SK-N-MC (cell line): ENCODE results near the gene UBL4A.
"Not testable (repeated sequence)": the region's sequence is repeated elsewhere in the genome, so short reads cannot be mapped to it uniquely, and the experiment has no call there.

Experiments used
- DNase-seq: peaks from one replicate; pipeline ENCODE4 v3.0.0-alpha.2; 2011; ENCODE audit warnings: low read depth, low spot score
- H3K27ac ChIP-seq: fragments of 200-600 bp; sonication (generic); 2 replicates; pipeline ENCODE4 v1.5.1; 2016; ENCODE audit warnings: mixed run types
- H3K36me3 ChIP-seq: fragments of 200-600 bp; sonication (generic); 2 replicates; pipeline ENCODE4 v1.6.1; 2017; ENCODE audit warnings: antibody characterized with exemption, low read length, mixed read lengths; ENCODE audit not compliant: insufficient read depth
- H3K4me3 ChIP-seq: fragments of 200-600 bp; sonication (generic); 2 replicates; pipeline ENCODE4 v1.5.1; 2016
- H3K9ac ChIP-seq: fragments of 200-600 bp; sonication (generic); 2 replicates; pipeline ENCODE4 v1.8.0; 2017; ENCODE audit warnings: mixed run types, mixed read lengths; ENCODE audit not compliant: insufficient read length
- H3K9me3 ChIP-seq: fragments of 200-600 bp; sonication (generic); 2 replicates; pipeline ENCODE4 v1.6.1; 2017; ENCODE audit warnings: low read depth, mild to moderate bottlenecking, antibody characterized with exemption, low read length, moderate library complexity, mixed read lengths
- EZH2 ChIP-seq: fragments of 200-600 bp; sonication (generic); IDR thresholded peaks from one replicate; pipeline ENCODE4 v1.6.1; 2017; ENCODE audit warnings: antibody characterized with exemption
- FOXP2 ChIP-seq: optimal IDR thresholded peaks from 2 replicates; pipeline ENCODE3; 2011; ENCODE audit warnings: mild to moderate bottlenecking, moderate library complexity; ENCODE audit not compliant: insufficient read depth; ENCODE audit errors: extremely low read length, control extremely low read depth
- POLR2AphosphoS5 ChIP-seq: IDR thresholded peaks from 2 replicates; pipeline ENCODE4 v1.6.1; 2012; ENCODE audit warnings: mild to moderate bottlenecking, low read depth, low read length, borderline replicate concordance

Gene UBL4A

DNA sequence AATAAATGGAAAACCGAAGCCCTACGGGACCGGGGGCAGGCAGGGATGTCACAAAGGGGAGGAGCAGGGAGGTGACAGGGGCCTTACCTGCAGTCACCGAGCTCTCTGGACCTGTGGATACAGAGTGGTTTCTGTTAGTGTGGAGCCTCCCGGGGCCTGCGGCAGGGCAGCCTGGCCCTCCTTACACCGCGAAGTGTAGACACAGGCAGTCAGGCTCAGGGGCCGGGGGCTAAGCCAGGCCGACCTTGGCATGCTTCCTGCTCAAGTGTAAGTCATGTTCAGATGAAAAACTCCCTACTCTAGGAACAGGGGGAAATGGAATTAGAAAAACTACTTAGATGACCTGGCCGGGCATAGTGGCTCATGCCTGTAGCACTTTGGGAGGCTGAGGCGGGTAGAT lies 25.3 kb upstream of the UBL4A start:
- TF ChIP-seq POLR2AphosphoS5 = no peak
- Histone ChIP-seq H3K27ac (no peak overlapping the region), H3K9me3 (no peaks in the 10 kb centered on the region), H3K4me3 (no peak overlapping the region), H3K36me3 (no peaks in the 10 kb centered on the region), H3K9ac (no peak overlapping the region)
- DNase-seq = no peak

DNA sequence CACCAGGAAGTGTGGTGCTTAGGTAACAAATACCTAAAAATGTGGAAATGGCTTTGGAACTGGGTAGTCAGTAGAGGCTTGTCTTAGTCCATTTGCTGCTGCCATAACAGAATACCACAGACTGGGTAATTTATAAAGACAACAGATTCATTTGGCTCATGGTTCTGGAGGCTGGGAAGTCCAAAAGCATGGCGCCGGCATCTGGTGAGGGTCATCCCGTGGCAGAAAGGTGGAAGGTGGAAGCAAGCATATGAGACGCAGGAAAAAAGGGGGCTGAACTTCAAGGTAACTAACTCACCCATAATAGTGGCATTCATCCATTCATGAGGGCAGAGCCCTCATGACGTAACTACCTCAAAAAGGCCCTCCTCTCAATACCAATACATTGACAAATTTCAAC lies 23.0 kb upstream of the UBL4A start:
- Histone ChIP-seq H3K9ac (no peak overlapping the region), H3K36me3 (no peaks in the 10 kb centered on the region)
- TF ChIP-seq POLR2AphosphoS5 (no peak), FOXP2 (no peak), EZH2 (no peak)

DNA sequence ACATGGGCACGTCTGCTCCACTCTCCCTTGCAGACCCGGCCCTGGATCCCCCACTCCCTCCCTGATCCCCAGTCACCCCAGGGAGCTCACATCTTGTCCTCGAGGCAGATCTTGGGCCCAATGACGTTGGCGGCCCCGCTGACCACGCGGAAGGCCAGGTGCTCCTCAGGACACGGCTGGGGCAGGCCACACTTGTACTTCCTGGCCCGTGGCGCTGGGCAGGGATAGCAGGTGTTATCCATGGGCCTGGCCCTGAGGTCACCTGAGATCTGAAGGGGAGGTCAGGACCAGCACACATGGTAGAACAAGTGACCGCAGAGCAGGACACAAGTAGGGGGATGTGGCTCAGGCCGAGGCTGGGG lies 21.9 kb upstream of the UBL4A start:
- Histone ChIP-seq H3K9me3 (no peaks in the 10 kb centered on the region), H3K4me3 (no peak overlapping the region), H3K9ac (no peak overlapping the region), H3K36me3 (no peaks in the 10 kb centered on the region), H3K27ac (no peak overlapping the region)
- TF ChIP-seq EZH2 (no peak), FOXP2 (no peak), POLR2AphosphoS5 (no peak)
- no peak for DNase-seq

More for the DNA sequence above, 23.0 kb upstream of the UBL4A start:
- no peak overlapping the region for H3K27ac ChIP-seq
- H3K4me3 ChIP-seq = no peak overlapping the region
- DNase-seq = no peak
- no peaks in the 10 kb centered on the region for H3K9me3 ChIP-seq

DNA sequence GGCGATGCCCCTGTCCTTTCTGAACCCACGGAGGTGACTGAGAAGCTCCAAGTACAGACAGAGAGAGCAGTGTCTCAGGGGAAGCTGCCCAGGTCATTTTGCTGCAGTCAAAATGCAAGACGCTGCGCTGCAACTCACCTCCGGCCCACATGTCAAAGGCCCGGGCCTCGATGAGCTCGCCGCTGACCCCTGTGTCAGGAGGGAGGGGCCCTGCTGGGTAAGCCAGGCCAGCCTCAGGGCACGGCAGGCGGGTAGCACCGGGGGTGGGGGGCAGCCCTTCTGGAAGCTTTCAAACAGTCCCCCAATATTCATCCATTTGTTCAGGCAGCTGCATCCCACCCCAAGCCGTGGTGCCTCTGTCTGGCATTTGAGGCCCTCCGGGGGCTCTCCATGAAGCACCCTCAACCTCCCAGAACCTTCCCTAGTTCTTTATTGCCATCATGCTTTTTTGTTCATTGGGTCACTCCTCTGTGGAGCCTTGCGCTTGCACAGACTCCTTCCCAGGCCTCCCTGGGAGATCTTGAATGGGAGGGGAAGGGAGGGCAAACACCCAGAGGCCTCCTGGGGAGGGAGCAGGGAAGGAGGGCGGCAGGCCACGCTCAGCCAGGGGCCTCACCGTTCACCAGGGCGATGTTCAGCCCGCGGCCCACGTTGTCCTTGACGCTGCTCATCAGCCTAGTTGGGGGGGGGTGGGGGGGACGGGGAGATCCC lies 21.4 kb upstream of the UBL4A start:
- Histone ChIP-seq H3K27ac (no peak overlapping the region), H3K9me3 (no peaks in the 10 kb centered on the region), H3K4me3 (no peak overlapping the region), H3K9ac (no peak overlapping the region), H3K36me3 (no peaks in the 10 kb centered on the region)
- no peak for DNase-seq
- TF ChIP-seq EZH2 = no peak
- no peak for TF ChIP-seq POLR2AphosphoS5

DNA sequence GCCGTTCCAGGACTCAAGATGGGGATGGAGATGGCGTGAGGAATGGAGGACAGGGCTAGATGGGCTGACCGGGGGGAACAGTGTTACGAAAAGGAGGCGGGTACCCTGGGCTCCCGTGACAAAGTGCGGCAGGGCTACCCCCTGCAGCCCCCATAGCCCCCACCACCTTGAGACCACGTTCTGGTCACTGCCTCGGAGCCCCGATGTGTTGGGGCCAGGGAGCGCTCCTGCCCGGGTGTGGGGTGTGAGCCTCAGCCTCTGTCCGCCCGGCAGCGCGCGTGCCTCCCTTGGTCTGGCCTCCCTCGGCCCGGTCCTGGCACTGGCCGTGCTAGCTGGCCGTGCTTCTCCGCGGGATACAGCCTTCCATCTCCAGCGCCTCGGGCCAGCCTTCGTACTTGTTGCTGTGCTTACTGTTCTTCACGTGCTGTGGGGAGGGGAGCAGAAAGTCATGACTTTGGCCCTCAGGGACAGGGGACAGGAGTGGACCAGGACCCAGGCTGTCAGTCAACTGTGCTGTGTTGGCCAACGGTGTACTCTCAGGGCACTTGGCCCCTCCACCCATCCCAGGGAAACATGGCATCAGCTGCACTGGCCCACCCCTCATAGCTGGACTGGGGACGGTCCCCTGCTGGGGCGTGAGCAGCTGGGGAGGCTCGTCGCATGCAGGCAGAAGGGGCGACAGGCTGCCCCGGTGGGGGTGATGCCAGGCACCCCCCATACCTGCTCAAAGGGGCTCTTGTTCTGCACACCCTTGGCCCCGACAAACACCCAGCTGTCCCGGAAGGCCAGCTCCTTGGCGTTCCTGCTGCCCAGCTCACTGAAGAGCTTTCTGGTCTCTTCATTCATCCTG lies 20.3 kb upstream of the UBL4A start:
- Histone ChIP-seq H3K4me3 (no peak overlapping the region), H3K9ac (no peak overlapping the region), H3K36me3 (no peaks in the 10 kb centered on the region), H3K27ac (no peak overlapping the region), H3K9me3 (no peaks in the 10 kb centered on the region)
- no peak for DNase-seq
- TF ChIP-seq EZH2 (no peak), FOXP2 (no peak), POLR2AphosphoS5 (no peak)

DNA sequence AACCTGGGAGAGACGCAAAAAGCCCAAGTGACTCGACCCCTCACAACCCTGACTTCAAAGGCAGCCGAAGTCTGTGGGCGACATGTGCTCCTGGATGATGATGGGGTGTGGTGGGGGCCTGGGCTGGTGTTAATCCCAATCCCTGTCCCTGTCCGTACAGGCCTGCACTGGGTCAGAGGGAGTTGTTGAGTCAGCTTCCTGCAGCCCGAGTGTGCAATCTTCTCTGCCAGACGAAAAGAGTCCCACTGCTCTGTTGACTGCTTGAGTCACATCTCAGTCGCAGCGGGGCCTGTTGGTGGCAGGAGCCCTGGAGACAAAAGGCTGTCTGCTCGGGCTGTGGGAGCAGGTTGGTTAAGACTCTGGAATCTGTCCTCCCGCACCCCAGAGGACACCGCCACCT lies 19.3 kb upstream of the UBL4A start:
- DNase-seq = no peak
- H3K9me3 ChIP-seq = no peaks in the 10 kb centered on the region
- H3K4me3 ChIP-seq = no peak overlapping the region
- no peak overlapping the region for H3K9ac ChIP-seq
- TF ChIP-seq POLR2AphosphoS5 = no peak
- no peaks in the 10 kb centered on the region for H3K36me3 ChIP-seq
- H3K27ac ChIP-seq = no peak overlapping the region

DNA sequence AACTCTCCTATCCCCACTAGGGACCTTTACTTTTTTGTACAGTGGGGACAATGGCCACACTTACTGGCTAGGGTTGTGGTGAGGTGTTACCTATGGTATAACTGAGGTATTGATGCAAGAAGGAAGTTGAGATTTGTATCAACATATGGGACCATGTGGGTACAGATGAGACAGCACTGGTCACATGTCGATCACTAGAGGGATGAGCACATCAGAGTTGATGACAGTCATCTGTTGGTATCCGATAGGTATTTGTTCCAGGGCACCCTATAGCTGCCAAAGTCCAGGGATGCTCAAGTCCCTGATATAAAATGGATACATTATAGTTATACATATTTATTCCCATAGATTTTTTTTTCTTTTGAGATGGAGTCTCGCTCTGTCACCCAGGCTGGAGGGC lies 16.6 kb upstream of the UBL4A start:
- Histone ChIP-seq H3K9ac (no peak overlapping the region), H3K9me3 (no peaks in the 10 kb centered on the region)
- TF ChIP-seq EZH2 (no peak), FOXP2 (no peak), POLR2AphosphoS5 (no peak)

DNA sequence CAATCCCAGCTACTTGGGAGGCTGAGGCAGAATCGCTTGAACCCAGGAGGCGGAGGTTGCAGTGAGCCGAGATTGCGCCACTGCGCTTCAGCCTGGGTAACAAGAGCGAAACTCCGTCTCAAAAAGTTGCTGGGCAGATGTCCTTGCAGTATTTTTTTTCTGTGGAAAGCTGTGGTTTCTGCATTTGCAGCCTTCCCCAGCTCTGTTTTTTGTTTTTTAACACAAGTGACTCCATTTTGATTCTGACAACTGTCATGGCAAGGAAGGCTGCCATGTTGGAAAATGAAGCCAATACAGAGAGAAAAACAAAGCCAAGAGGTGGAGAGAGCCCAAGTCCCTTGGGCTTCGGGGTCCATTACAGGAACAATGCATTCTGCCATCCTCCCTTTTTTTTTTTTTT lies 15.7 kb upstream of the UBL4A start:
- Histone ChIP-seq H3K36me3 (no peaks in the 10 kb centered on the region), H3K4me3 (no peak overlapping the region), H3K27ac (no peak overlapping the region), H3K9ac (no peak overlapping the region), H3K9me3 (no peaks in the 10 kb centered on the region)
- TF ChIP-seq FOXP2 (no peak), EZH2 (no peak), POLR2AphosphoS5 (no peak)
- no peak for DNase-seq

More for the DNA sequence above, 16.6 kb upstream of the UBL4A start:
- H3K36me3 ChIP-seq = no peaks in the 10 kb centered on the region
- no peak overlapping the region for H3K4me3 ChIP-seq
- no peak overlapping the region for H3K27ac ChIP-seq
- no peak for DNase-seq

DNA sequence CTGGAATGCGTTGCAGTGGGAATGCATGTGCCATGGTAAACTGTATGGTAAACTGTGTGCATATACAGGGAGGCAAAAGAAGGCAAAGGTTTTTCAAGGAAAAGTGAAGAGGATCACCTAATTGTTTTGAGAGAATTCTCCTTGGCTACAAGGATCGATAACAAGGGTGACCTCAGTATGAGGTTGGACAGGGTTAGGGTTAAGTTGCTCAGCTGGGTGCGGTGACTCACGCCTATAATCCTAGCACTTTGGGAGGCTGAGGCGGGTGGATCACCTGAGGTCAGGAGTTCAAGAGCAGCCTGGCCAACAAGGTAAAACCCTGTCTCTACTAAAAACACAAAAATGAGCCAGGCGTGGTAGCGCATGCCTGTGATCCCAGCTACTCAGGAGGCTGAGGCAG lies 15.0 kb upstream of the UBL4A start:
- not testable (repeated sequence) for H3K4me3 ChIP-seq, H3K27ac ChIP-seq, H3K9me3 ChIP-seq, DNase-seq, H3K36me3 ChIP-seq, H3K9ac ChIP-seq

DNA sequence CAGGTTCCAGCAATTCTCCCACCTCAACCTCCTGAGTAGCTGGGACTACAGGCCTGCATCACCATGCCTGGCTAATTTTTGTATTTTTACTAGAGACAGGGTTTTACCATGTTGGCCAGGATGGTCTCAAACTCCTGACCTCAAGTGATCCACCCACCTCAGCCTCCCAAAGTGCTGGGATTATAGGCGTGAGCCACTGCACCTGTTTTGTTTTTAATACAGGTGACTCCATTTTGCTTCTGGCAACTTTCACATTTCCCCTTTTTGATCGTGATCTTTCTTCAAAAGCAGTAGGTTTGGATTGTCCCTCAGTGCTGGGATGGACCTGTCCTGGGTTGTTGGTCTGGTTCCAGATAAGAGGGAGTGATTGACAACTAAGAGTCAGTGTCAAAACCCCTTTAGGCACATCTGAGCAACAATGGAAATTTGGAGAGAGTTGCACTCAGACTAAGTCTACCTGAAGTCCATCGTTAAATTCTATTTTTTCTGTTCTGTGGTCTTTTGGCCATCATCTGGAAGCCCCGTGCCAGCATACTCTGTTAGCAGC lies 10.2 kb upstream of the UBL4A start:
- not testable (repeated sequence) for H3K9ac ChIP-seq, H3K4me3 ChIP-seq, H3K36me3 ChIP-seq, H3K9me3 ChIP-seq, DNase-seq, H3K27ac ChIP-seq
